GM12892 (cell line): ENCODE results near the gene SORT1.

Source experiments
- DNase-seq: peaks from one replicate; pipeline ENCODE4 v3.0.0; 2011; ENCODE audit not compliant: insufficient read length
- FAIRE-seq: peaks from 2 replicates; lab custom pipeline; 2011; peaks lifted over from hg19 to GRCh38; lab: Jason Lieb, UNC
- POLR2A ChIP-seq: IDR thresholded peaks from 2 replicates; pipeline ENCODE4 v1.6.1; 2011; ENCODE audit warnings: low read depth, low read length, control low read depth
- POLR2AphosphoS5 ChIP-seq: IDR thresholded peaks from 2 replicates; pipeline ENCODE4 v1.6.1; 2011; ENCODE audit warnings: low read depth, low read length, control low read depth
- TAF1 ChIP-seq: IDR thresholded peaks from 2 replicates; pipeline ENCODE4 v1.6.1; 2011; ENCODE audit warnings: low read depth, mild to moderate bottlenecking, control low read depth, low read length, borderline replicate concordance

The SORT1 gene

GRCh38 chr1:109351457-109351856, 46.3 kb downstream of the SORT1 start:
- TF ChIP-seq POLR2A (no peak), POLR2AphosphoS5 (no peak), TAF1 (no peak)
- DNase-seq (no peak), FAIRE-seq (no peak)

DNA sequence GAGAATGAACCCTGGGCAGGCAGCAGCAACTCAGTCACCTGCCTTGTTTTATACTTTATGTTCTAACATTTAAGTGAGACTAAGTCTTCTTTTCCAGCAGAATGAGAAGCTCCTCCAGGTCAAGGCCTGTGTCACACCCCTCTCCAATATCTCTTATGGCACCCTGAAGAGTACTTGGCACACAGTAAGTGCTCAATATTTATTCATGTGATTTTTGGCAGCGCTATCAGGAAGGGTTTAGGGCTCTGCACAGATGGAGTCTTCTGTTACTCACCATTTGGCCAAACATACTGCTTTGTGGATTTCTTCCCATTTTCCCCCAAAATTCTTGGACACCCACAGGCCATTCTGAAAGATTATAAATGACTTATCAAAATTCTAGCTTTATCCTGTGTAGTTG, 47.1 kb downstream of the SORT1 start:
- DNase-seq (no peak), FAIRE-seq (no peak)
- TF ChIP-seq POLR2A, result no peak
- no peak for TF ChIP-seq POLR2AphosphoS5
- no peak for TF ChIP-seq TAF1

- TF ChIP-seq TAF1 (no peak), POLR2AphosphoS5 (no peak), POLR2A (no peak)
- no peak for FAIRE-seq
Observed at GRCh38 chr1:109350182-109350581, 47.5 kb downstream of the SORT1 start.

GRCh38 chr1:109347511-109347910, 50.2 kb downstream of the SORT1 start:
- TF ChIP-seq POLR2AphosphoS5 (no peak), POLR2A (no peak)
- DNase-seq (no peak), FAIRE-seq (no peak)

More at GRCh38 chr1:109350182-109350581, 47.5 kb downstream of the SORT1 start:
- no peak for DNase-seq

DNA sequence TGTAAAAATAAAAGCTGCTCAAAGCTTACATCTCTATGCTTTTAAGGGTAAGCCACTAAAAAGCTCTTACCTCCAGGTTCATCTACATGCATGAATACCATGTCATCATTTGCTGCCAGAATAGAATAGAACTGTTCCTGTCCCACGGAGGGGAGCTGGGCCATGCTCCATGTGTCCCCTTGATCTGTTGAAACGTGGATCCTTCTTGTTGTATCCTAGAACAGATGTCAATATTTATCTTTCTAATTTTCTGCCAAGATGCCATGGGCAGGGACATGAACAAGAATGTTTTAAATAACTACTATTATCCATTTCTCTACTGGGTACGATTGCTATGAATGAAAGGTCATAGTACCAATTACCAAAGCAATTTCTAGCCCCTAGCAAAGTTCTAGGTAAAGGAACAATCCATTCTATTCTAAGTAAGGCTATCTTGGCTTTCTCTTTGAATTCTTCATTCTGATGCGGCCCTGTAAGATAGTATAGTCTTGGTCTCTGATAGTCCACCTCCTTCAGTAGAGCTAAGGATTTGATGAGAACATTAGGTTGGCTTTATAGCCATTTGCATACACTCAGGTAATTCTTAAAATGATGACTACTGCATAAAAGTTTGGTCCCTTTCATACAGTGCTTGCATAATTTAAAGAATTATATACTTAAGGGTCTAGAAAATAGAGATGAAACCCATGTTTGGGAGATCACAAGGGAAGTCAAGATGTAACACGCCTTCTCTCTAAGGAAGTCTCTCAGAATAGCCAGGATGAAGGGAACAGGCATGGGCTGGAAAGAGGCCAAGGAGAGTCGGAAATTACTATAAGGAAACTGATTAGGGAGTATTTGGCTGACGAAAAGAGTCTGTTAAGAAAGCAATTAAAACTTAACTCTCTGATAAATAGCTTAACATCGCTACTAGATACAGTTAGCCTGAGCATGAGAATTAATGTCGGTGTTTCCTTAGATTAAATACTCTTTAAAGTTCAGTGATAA, 55.5 kb downstream of the SORT1 start:
- no peak for DNase-seq
- TF ChIP-seq POLR2A (no peak), POLR2AphosphoS5 (no peak), TAF1 (no peak)
- FAIRE-seq, result no peak

DNA sequence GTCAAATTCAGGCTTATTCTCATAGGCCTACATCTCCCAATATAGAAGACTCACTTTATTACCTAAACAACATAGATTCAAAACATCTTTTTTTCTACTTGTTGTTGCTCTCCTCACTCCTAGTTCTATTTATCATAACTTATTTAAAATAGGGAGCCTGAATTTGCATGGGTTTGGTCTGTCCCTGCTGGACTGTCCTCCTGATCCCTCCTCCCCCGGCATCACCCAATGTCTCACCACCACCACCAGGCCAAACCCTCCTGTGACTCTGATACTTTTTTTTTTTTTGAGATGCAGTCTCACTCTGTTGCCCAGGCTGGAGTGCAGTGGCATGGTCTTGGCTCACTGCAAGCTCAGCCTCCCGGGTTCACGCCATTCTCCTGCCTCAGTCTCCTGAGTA, 59.1 kb downstream of the SORT1 start:
- DNase-seq (no peak), FAIRE-seq (no peak)
- TF ChIP-seq TAF1, result no peak
- TF ChIP-seq POLR2A, result no peak
- TF ChIP-seq POLR2AphosphoS5, result no peak

- TF ChIP-seq TAF1 (no peak), POLR2AphosphoS5 (no peak)
- FAIRE-seq (no peak), DNase-seq (no peak)
Observed at GRCh38 chr1:109338091-109338490, 59.6 kb downstream of the SORT1 start.

- no peak for DNase-seq
- FAIRE-seq, result no peak
- TF ChIP-seq POLR2A (no peak), POLR2AphosphoS5 (no peak)
Observed at GRCh38 chr1:109335091-109335490, 62.6 kb downstream of the SORT1 start.

GRCh38 chr1:109331113-109331512, 66.6 kb downstream of the SORT1 start:
- FAIRE-seq (no peak), DNase-seq (no peak)
- TF ChIP-seq TAF1, result no peak
- TF ChIP-seq POLR2A, result no peak

- DNase-seq, result no peak
- no peak for FAIRE-seq
- TF ChIP-seq POLR2A (no peak), TAF1 (no peak), POLR2AphosphoS5 (no peak)
Observed at GRCh38 chr1:109327285-109327684, 70.4 kb downstream of the SORT1 start.

DNA sequence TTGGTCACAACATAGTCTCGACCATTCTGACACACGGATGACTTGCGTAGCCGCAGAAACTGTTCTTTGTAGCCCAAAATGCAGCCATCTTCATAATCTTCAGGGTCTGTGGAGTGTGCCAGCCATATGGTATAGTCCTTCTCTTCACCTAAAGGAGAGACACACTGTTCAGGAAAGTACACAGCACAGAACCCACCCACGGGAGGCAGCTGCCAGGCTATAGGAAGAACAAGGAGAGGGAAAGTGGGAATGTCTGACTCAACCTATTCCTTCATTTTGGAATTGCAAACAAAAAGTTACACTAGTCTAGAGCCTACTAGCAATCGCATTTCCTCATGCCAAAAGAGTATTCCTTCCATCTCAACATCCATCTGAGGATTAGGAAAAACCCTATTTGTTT, 74.7 kb downstream of the SORT1 start:
- FAIRE-seq (no peak), DNase-seq (no peak)
- TF ChIP-seq POLR2A (no peak), TAF1 (no peak), POLR2AphosphoS5 (no peak)

DNA sequence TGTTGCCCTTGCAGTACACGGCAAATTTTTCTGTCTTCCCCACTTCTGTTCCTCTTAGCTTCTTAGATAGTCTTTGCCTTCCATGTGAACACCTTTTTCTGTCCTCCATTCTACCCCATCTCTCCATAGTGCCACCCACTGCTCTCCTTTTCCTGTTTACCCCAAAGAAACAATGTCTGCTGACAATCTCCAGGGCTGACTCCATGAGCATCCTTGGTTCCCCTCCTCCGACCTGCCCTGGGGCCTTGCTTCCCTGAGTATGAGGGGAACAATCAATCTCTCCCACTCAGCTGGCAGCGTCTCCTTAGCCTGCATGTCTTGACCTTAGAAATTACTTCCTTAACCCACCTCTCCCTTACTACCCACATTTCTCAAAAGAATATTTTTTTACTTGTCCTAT, 78.6 kb downstream of the SORT1 start:
- DNase-seq, result no peak
- no peak for FAIRE-seq
- TF ChIP-seq POLR2A, result no peak
- no peak for TF ChIP-seq POLR2AphosphoS5
- TF ChIP-seq TAF1, result no peak
